HT-29 (cell line): ENCODE data around the gene TRABD2B. TPM values are rescaled to one million over a fixed set of nuclear protein-coding genes. Genes with fewer than 3 reads are reported as not detected.

ENCODE experiments used
- DNase-seq: peaks from one replicate; pipeline ENCODE4 v3.0.0-alpha.2; 2015; ENCODE audit warnings: low spot score
- total RNA-seq: library from RNA; depleted of rRNA; stranded (reverse); fragments of >200 nt; shearing (Covaris generic); gene quantifications from 2 replicates; pipeline ENCODE4 v1.2.3, GENCODE V29; 2014

TRABD2B gene
- total RNA-seq, 1 experiment from 2014 or later, result 0.05 TPM

DNA sequence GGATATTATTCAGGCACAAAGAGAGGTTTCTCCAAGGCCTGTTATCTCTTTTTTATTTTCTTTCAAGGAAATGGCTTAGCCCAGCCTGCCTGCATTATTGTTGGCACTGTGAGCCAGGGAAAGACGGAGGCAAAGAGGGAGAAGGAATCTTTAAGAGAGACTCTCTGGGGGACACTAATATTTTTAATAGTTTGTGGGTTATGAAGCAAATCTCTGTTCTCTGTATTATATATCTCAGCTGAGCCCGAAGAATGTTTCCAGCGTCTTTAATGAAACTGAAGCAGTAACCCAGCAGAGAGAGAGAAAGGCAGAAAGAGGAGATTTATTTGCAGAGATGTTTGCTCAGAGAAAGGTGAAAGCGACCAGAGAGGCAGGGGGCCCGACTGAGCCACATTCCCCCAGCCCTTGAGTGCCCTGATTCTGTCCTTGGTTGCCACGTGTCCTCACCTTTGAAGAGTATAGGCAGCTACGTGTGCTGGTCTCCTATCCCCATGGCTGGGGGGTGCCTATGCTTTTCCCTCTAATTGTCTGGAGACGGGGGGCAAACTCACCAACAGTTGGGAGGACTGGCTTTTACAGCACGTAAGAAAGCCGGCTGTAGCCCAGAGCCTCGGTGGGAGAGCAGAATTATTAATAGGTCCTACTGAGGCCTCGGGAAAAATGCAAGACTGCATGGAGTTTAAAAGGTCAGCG is 166.4 kb downstream of the TRABD2B start:
- DNase-seq, result no peak

GRCh38 chr1:47830021-47830420 is 167.2 kb downstream of the TRABD2B start:
- DNase-seq, result no peak

- DNase-seq, result no peak
These were observed 168.2 kb downstream of the TRABD2B start for GRCh38 chr1:47828978-47829377.

GRCh38 chr1:47827109-47827508 is 170.1 kb downstream of the TRABD2B start:
- no peak for DNase-seq

GRCh38 chr1:47824716-47825115 is 172.5 kb downstream of the TRABD2B start:
- DNase-seq, result no peak

GRCh38 chr1:47824297-47824696 is 172.9 kb downstream of the TRABD2B start:
- no peak for DNase-seq

GRCh38 chr1:47823040-47823808 is 174.0 kb downstream of the TRABD2B start:
- DNase-seq, result no peak

- no peak for DNase-seq
These were observed 175.4 kb downstream of the TRABD2B start for GRCh38 chr1:47821760-47822159.

DNA sequence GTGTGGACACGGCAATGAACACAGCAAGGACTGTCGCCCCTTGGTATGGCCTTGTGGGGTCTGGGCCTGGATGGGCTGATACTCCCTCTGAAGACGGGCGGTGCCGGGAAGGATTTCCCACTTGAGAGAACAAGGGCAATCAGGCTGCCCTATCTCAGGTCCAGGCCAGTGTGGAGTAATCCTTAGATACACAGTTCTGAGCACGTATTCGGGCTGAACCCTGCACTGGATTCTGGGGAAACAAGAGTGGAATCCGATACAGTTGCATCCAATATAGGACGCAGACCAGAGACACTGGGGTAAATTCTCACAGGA is 177.7 kb downstream of the TRABD2B start:
- no peak for DNase-seq

DNA sequence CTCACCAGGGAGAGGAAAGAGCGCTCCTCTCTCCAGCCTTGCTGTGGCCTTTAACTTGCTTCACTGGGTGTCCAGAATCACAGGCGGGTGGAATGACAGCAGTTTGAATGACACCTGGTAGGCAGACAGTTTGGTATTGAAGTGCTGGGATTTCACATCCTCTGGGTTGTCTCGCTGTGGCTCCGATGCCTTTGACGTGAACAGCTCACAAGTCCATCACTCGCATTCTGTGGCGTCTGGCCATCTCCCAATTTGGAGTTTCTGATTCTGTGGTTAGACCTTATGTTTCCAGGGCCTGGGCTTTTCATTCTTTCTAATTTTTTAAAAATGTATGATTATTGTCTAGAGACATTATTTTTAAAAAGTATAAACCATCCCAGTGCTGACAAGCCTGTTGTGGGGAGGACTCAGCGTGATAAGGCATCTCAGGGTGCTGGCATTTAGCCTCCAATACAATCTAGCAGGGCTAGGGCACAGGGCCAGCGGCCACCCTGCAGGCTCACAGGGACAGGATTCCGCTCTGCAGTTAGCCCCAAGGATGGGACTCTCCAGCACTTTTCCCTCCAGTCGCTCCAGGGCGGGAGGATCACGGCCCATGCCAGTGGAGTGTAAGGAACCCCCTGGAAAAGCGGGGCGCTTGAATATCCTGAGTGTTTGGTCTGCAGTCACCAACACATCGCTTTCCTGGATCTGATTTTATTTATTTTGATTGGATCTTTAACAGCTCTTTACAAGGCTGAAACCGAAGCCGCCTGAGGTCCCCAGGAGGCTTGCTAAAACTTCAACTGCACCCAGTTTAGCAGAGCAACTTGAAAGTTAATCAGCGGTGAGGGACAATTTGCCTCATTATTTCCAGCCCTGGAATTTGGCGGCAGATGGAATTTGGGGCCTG is 178.3 kb downstream of the TRABD2B start:
- no peak for DNase-seq

DNA sequence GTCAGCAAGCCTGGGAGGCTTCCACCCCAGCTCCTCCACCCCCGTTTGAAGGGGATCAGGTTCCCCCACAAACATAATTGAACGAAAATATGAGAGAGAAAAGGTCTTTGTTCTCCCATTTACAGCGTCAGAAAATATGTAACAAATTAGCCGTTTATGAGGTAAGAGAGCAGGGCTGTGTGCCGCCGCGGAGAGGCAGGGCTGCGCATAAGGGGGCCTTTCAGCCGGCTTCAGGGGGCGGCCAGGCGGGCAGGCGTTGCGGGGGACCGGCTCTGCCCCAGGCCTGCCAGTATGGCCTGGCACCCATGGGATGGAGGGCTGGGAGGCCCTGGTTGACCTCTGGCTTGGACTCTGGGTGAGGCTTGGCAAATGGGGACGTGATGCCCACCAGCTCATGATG is 179.3 kb downstream of the TRABD2B start:
- DNase-seq, result no peak

GRCh38 chr1:47816325-47817071 is 180.7 kb downstream of the TRABD2B start:
- DNase-seq, result no peak

DNA sequence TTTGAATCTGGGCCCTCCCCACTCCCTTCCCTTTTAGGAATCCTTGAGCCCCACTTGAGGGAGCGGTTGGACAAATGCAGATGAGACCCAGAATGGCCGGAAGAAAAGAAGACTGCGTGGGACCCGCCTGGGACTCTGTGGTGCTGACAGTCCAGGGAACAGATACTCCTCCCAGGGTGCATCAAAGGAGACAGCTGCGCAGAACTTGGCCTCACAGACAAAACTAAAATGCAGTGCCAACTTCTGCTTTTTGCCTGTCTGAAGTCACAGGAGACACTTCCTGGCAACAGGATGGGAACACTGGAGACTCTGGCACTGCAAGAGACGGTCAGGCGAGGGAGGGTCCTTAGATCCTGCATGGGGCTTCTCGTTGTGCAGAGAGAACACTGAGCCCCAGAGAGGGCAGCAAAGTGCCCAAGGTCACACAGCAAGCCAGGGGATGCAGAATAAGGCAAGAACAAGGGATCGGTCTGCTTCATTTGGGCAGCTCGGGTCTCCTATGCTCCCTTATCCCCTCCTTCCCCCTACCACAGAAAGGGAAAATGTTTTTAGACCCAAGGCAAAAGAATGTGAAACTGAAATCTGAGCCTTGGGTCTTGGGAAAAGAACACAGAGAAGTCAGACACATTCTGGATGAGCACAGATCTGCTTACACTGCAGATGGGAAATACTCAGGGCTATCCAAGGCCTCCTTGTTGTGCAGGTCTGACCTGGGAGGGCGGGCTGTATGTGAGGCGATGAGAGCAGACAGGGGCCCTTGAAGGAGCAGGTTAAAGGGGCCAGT is 182.4 kb downstream of the TRABD2B start:
- DNase-seq, result no peak

DNA sequence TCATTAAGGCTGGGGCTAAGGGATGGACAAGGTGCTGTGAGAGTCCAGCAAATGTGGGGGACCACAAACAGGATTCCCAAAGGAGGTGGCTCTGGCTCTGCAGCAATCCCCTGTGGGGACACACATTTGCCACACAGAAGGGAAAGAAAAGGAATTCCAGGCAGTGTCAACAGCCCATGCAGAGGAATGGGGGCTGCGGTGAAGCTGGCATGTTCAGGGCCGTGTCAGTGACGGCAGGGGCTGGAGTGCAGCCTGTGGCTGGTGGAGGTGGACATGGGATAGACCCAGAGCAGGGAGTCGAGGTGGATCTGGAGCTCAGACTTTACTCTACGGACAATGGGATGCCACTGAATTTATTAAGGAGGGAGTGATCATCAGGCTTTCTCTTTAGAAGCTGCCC is 183.2 kb downstream of the TRABD2B start:
- no peak for DNase-seq

DNA sequence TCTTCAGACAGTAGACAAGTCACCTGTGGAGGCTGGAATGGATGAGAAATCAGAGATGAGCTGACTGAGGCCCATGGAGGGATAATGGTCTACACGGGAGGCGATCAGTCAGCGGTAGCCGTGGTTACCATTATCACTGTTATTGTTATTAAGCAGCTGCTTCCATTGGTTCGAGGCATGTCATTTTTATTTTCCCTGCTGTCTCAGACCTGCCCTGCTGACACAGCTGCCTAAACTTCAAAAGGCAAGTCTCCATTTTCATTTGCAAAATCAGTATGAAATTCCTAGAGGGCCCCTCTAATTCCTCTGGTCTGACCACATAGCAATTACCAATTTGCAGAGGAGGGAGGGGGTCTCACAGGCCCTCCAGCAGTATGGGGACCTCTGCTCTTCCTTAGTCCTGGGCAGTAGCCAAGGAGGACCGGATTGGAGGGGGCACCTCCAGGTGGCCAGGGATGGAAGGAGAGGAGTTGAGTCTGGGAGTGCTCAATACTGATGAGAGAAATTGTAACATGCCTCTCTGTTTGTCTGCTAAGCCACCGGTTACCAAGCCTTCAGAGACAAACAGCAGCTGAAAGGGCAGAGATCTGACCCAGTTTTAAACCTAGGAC is 184.2 kb downstream of the TRABD2B start:
- DNase-seq, result no peak

- peak; percentile 45 for DNase-seq
These were observed 186.1 kb downstream of the TRABD2B start for GRCh38 chr1:47810964-47811682.

DNA sequence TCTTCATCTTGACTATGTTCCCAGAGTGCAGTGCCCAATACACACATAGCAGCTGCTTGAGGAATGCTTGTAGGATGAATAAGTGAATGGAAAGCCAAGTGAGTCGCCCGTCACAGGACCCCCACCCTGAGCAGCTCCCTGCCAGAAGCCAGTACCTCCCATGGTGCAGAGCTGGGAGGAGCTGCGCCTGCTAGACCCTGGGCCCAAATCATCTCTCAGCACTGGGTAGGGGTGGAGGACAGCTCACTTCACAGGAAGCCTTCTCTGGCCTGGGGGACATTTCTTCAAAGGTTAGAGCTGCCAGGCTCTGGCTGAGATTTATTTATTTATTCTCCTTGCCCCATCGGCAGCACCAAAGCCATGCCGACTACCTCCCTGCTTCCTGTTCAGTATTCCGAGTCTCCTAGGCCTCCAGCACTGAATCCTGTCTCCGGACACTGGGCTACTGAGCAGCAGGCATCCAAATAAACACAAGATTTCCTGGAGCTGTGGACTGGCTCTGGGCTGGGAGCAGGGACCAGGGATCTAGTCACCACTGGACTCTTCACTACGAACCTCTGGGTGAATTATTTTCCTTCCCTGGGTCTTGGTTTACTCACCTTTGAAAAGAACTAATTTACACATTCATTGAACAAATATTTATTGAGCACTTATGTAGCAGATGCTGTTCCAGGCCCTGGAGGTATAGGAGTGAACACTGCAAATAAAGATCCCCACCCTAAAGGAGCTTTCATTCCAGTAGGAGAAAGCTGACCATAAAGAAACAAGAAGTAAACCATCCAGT is 187.7 kb downstream of the TRABD2B start:
- DNase-seq, result peak; percentile 64

GRCh38 chr1:47808612-47809011 is 188.6 kb downstream of the TRABD2B start:
- no peak for DNase-seq

DNA sequence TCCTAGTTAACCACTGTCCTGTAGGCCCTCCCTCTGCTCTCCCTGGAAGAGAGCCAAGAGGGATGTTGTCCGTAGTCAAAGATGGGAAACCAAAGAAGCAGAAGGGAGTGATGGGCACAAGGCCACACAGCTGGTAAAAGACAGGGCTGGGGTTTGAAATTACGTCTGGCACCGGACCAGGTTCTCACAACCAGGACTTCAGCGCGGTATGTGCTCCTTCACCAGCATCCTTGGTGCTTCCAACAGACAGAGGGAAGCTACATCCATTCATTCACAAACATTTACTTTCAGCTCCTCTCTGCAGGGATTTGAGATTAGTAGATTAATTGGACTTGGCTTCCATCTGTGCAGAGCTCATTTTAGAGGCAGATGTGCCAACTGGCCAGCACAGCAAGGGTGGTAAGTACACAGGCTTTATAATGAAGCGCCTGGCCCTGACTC is 191.2 kb downstream of the TRABD2B start:
- no peak for DNase-seq
